Embryonic facial prominence (tissue), 1 donor: Measurements from ENCODE around the gene GNPTAB.
"Not testable (repeated sequence)": the region's sequence is repeated elsewhere in the genome, so short reads cannot be mapped to it uniquely, and the experiment has no call there.

Experiments used
- DNase-seq: peaks from one replicate; pipeline ENCODE4 v3.0.0-alpha.2; 2016; ENCODE audit errors: extremely low spot score

The GNPTAB gene

GRCh38 chr12:101852998-101853397 lies 22.2 kb upstream of the GNPTAB start:
- no peak for DNase-seq

GRCh38 chr12:101850199-101850598 lies 19.4 kb upstream of the GNPTAB start:
- no peak for DNase-seq

- no peak for DNase-seq
Measured at GRCh38 chr12:101847325-101847724, 16.6 kb upstream of the GNPTAB start.

DNA sequence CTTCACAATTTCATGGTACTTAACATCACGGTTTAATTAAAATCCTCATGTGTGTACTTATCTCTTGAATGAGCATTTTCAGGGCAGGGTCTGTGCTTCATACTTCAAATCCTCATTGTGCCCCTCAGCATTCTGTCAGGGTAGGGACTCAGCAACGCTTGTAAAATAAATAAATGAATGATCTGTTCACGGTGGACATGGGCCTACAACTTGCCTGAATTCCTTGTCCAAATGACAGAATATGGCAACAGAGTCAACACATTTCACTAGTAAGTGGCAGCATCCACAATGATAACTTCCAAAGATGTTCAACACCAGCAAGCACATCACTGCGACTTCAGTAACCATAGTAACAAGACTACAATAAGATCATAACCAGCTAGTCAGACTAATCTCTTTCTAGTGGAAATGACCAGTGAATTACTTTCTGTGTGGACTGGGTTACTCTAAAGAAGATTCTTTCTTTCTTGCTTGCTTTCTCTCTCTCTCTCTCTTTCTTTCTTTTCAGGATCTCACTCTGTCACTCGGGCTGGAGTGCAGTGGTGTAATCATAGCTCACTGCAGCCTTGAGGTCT lies 14.5 kb upstream of the GNPTAB start:
- no peak for DNase-seq

DNA sequence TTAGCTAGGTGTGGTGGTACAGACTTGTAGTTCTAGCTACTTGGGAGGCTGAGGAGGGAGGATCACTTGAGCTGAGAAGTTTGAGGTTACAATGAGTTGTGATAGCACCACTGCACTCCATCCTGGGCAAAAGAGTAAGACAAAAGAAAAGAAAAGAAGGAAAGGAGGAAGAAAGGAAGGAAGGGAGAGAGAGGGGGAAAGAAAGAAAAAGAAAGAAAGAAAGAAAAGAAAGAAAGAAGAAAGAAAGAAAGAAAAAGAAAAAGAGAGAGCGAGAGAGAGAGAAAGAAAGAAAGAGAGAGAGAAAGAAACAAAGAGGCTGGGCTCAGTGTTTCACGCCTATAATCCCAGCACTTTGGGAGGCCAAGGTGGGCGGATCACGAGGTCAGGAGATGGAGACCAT lies 10.3 kb upstream of the GNPTAB start:
- no peak for DNase-seq

DNA sequence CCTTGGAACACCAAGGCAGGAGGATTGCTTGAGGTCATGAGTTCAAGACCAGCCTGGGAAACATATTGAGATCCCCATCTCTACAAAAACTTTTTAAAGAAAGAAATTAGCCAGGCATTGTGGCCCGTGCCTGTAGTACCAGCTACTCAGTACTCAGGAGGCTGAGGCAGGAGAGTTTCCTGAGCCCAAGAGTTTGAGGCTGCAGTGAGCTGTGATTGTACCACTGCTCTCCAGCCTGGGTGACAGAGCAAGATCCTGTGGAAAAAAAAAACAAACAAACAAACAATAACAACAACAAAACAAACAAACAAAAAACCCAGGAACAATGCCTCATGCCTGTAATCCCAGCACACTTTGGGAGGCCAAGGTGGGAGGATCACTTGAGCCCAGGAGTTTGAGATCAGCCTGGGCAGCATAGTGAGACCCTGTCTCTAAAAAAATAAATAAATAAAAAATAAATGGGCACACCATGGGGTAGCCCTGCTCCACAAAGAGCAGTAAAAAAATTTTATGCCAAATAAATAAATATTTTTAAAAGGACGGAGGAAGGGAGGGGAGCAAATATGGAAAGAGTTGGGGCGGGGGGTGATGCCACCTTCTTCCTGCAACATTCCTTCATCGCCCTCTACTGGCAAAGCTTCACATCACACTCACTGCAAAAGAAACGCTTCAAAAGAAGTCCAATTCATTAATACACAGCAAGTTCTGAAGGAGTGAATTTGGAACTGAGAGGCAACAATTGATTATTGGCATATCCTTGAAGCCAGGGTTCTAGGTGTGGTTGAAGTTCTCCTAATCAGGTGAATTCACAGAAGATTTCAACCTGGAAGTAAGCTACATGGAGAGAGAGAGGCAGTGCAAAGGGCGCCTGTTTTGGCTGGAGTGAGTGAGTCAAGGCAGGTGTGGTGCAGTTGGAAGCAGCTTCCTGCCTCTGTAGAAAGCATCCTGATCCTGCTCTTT lies 8.8 kb upstream of the GNPTAB start:
- DNase-seq = no peak

- DNase-seq = no peak
Measured at GRCh38 chr12:101838628-101839323, 8.0 kb upstream of the GNPTAB start.

- no peak for DNase-seq
Measured at GRCh38 chr12:101832030-101832429, 1.3 kb upstream of the GNPTAB start.

GRCh38 chr12:101829639-101830366 lies 956 bp downstream of the GNPTAB start:
- DNase-seq = no peak

DNA sequence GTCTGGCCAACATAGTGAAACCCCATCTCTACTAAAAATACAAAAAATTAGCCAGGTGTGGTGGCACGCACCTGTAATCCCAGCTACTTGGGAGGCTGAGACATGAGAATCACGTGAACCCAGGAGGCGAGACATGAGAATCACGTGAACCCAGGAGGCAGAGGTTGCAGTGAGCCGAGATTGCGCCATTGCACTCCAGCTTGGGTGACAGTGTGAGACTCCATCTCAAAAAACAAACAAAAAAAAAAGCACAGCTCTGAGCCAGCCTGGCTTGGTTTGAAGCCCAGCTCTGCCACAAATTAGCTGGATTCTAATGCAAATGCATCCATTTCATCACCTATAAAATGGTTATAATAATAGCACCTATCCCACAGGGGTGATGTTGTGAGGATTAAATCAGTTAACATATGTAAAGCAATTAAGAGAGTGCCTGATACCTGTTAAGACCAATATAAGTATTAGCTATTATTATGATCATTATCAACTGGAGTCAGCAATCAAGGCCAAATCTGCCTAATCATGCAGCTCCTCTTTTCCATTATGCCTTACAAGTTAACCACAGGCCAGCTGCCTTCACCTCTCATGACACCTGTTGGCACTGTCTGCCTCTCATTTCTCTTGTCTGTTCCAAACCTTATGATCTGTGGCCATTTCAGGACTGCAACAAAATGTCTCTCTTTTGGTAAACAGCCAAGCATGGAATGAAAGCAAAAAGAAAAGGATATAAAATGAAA lies 2.1 kb downstream of the GNPTAB start:
- no peak for DNase-seq

- DNase-seq = no peak
Measured at GRCh38 chr12:101826766-101827368, 3.9 kb downstream of the GNPTAB start.

DNA sequence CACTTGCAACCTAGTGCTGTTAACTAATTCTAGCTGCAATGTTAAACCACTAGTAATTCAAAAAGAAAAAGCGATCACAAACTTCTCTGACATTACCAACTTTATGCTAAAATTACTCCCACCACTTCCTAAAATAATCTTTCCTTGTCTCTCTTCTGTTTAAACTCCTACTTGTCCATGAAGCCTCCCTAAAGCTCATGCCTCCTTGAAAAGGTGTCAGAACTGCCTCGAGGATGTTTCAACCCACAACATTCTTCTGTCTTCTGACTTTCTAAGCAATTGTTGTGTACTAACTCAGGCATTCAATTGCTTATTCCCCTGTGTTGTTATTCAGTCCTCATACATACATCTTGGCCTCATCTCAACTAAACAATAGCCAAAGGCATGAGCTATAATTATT lies 5.9 kb downstream of the GNPTAB start:
- no peak for DNase-seq

- no peak for DNase-seq
Measured at GRCh38 chr12:101823891-101824290, 6.9 kb downstream of the GNPTAB start.

DNA sequence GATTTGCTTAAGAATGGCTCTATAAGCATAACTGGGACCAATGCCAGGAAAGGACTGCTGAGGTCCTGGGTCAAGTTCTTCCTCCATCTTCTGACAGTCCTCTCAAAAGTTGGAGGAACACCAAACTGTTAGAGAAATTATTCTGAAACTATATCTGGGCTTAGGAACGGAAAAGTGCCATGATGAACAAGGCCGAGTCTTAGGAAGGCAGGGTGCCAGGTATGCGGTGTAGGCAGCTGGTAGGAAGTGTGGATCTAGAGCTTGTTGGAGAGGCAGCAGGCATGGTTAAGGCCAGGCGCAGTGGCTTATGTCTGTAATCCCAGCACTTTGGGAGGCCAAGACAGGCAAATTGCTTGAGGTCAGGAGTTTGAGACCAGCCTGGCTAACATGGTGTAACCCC lies 7.7 kb downstream of the GNPTAB start:
- no peak for DNase-seq

GRCh38 chr12:101819467-101819866 lies 11.3 kb downstream of the GNPTAB start:
- no peak for DNase-seq

DNA sequence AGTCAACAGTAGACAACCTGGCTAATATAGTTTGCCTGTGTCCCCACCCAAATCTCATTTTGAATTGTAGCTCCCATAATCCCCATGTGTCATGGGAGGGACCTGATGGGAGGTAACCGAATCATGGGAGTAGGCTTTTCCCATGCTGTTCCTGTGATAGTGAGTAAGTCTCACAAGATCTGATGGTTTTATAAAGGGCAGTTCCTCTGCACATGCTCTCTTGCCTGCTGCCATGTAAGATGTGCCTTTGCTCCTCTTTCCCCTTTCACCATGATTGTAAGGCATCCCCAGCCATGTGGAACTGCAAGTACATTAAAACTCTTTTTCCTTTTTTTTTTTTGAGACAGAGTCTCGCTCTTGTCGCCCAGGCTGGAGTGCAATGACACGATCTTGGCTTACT lies 12.1 kb downstream of the GNPTAB start:
- DNase-seq = not testable (repeated sequence)

GRCh38 chr12:101813117-101813516 lies 17.6 kb downstream of the GNPTAB start:
- no peak for DNase-seq

DNA sequence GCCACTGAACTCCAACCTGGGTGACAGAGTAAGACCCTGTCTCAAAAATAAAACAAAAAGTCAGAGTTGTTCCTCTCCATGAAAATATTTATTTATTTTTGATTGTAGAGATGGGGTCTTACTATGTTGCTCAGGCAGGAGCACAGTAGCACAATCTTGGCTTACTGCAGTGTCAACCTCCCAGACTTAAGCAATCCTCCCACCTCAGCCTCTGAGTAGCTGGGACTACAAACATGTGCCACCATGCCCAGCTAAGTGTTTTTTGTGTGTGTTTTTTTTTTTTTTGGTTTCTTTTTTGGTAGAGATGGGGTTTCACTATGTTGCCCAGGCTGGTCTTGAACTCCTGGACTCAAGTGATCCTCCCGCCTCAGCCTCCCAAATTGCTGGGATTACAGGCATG lies 18.0 kb downstream of the GNPTAB start:
- DNase-seq = not testable (repeated sequence)

DNA sequence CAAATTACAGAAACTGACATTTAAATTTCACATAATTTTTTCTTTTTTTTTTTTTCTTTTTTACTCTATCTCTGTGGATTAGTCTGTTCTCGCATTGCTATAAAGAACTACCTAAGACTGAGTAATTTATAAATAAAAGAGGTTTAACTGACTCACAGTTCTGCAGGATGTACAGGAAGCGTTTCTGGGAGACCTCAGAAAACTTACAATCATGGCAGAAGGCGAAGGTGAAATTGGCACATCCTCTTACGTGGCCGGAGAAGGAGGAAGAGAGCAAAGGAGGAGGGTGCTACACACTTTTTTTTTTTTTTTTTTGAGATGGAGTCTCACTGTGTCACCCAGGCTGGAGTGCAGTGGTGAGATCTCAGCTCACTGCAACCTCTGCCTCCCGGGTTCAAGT lies 19.4 kb downstream of the GNPTAB start:
- not testable (repeated sequence) for DNase-seq

- DNase-seq = no peak
Measured at GRCh38 chr12:101809208-101809607, 21.6 kb downstream of the GNPTAB start.

DNA sequence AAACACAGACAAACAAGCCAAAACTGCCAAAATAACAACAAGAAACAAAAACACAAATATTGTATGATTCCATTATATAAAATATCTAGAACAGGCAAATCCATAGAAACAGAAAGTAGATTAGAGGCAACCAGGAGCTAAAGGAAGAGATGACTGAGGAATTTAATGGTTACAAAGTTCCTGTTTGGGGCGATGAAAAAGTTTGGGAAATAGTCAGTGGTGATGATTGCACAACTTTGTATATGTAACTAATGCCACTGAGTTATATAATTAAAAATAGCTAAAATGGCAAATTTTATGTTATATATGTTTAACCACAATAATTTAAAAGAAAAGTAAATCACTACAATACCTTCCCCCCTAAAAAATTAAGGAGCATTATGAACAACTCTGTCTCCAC lies 24.5 kb downstream of the GNPTAB start:
- DNase-seq = no peak
